ENCODE data around the gene MYO18B. TPM values are rescaled to one million over a fixed set of nuclear protein-coding genes. Genes with fewer than 3 reads are reported as not detected.

The MYO18B gene
- total and polyA plus RNA-seq, 2 of the 8 experiments (the other 6 are each of a cell fraction or from before 2014, with no cell fraction given), result 0.62 to 0.78 TPM

DNA sequence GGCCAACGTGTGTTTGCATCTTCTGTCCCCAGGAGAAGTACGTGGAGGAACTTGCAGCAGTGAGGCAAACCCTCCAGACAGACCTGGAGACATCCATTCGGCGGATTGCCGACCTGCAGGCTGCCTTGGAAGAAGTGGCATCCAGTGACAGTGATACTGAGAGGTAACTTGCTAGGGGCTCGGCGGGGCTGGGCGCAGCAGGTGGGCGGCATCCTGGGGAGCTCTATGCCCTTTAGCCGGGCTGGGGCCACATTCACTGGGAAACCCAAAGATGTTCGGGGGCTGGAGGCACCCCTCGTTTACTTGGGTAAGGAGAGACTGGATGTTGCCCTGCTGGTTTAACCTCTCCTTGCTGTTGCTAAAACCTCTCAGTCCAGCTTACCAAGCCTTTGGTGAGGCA lies 250.3 kb downstream of the MYO18B start (continued):
- TF ChIP-seq JUN (IDR thresholded peaks at IDR 0.05; ENCODE audit: low read depth, low read length), result no peak
